Retinal pigment epithelial cell (primary cell): ENCODE data around the gene GMCL2.

Experiments used
- DNase-seq: peaks from one replicate; pipeline ENCODE4 v3.0.0-alpha.2; 2010; ENCODE audit warnings: low read depth
- H3K4me3 ChIP-seq: 2 replicates; pipeline ENCODE4 v1.5.1; 2011; ENCODE audit warnings: mild to moderate bottlenecking, low read length, control low read depth, moderate library complexity
- CTCF ChIP-seq: conservative IDR thresholded peaks from 2 replicates; pipeline ENCODE4 v1.5.1; 2011; ENCODE audit warnings: low read depth, low read length, control low read depth, inconsistent platforms

The GMCL2 gene

GRCh38 chr5:178136990-178137389 lies 50.2 kb downstream of the GMCL2 start:
- no peak for DNase-seq
- H3K4me3 ChIP-seq = no peak overlapping the region
- TF ChIP-seq CTCF = no peak
